HL-60 (cell line): ENCODE measurements around the gene PBX1.

Source experiments
- DNase-seq, 2 experiments: peaks; one replicate each; pipeline ENCODE4 v3.0.0-alpha.2; 2010 to 2020; ENCODE audit warnings: low read depth in 1 of 2, low spot score in 1 of 2
- H3K27ac ChIP-seq: fragments of 250-450 bp; sonication (Bioruptor Pico); replicated peaks from 2 replicates; pipeline ENCODE4 v1.5.1; 2020; ENCODE audit warnings: mild to moderate bottlenecking, moderate library complexity
- H3K27me3 ChIP-seq: fragments of 250-450 bp; sonication (Bioruptor Pico); 2 replicates; pipeline ENCODE4 v1.5.1; 2021; ENCODE audit warnings: mild to moderate bottlenecking, moderate library complexity; ENCODE audit not compliant: insufficient read depth, poor library complexity, severe bottlenecking
- H3K4me3 ChIP-seq: replicated peaks from 2 replicates; pipeline ENCODE4 v1.5.1; 2011; ENCODE audit warnings: mild to moderate bottlenecking, control low read depth, low read length; ENCODE audit not compliant: insufficient read depth
- GABPA ChIP-seq: IDR thresholded peaks from 2 replicates; pipeline ENCODE4 v1.6.1; 2012; ENCODE audit warnings: low read depth
- POLR2AphosphoS5 ChIP-seq: IDR thresholded peaks from 2 replicates; pipeline ENCODE4 v1.6.1; 2012; ENCODE audit warnings: low read depth
- SPI1 ChIP-seq: IDR thresholded peaks from 2 replicates; pipeline ENCODE4 v1.6.1; 2012; ENCODE audit warnings: low read depth, mild to moderate bottlenecking, borderline replicate concordance
- TF ChIP-seq, protein P1 (sequence below): IDR thresholded peaks from 2 replicates; pipeline ENCODE4 v1.6.1; 2012; ENCODE audit warnings: low read depth; ENCODE audit not compliant: insufficient replicate concordance
- TF ChIP-seq, protein P2 (sequence below): IDR thresholded peaks from one replicate; pipeline ENCODE4 v1.5.1; 2011; ENCODE audit warnings: low read length, control low read depth, inconsistent platforms; ENCODE audit not compliant: insufficient read depth

Gene PBX1

DNA sequence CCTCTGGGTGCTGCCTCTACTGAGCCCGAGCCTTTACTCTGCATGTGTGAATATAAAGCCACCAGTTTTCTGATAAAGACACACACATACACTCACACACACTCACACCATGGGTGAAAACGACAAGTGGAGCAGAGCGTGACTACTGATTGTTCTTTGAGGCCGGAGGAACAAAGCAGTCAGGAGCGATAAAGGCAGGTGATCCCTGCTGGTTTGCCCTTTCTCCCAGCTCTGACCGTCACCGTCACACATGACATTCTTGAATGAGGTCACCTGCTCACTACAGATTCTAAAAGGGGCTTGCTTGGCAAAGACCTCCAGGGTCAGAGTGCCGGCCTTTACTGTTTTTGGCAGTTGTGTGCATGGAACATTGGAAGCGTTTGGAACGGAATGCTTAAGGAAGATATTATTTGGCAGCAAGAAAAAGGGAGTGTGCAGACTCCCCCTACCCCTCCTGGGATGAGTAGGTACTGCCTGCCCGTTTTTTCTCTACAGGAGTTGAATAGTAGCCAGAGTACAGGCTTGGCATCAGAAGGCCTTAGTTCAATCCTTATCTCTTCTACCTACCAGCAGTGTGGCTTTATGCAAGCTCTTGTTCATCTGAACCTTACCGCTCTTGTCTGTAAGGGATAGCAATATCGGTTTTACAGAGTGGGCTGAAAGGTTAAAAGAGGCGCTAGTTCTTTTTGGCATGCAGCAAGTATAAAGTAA lies 79.7 kb downstream of the PBX1 start:
- DNase-seq, result no peak
- Histone ChIP-seq H3K27ac (no peak overlapping the region), H3K27me3 (peaks cover under 1% of the 10 kb centered on the region), H3K4me3 (no peak overlapping the region)
- TF ChIP-seq SPI1 (no peak), POLR2AphosphoS5 (no peak), GABPA (no peak)
- TF ChIP-seq, protein P1, sequence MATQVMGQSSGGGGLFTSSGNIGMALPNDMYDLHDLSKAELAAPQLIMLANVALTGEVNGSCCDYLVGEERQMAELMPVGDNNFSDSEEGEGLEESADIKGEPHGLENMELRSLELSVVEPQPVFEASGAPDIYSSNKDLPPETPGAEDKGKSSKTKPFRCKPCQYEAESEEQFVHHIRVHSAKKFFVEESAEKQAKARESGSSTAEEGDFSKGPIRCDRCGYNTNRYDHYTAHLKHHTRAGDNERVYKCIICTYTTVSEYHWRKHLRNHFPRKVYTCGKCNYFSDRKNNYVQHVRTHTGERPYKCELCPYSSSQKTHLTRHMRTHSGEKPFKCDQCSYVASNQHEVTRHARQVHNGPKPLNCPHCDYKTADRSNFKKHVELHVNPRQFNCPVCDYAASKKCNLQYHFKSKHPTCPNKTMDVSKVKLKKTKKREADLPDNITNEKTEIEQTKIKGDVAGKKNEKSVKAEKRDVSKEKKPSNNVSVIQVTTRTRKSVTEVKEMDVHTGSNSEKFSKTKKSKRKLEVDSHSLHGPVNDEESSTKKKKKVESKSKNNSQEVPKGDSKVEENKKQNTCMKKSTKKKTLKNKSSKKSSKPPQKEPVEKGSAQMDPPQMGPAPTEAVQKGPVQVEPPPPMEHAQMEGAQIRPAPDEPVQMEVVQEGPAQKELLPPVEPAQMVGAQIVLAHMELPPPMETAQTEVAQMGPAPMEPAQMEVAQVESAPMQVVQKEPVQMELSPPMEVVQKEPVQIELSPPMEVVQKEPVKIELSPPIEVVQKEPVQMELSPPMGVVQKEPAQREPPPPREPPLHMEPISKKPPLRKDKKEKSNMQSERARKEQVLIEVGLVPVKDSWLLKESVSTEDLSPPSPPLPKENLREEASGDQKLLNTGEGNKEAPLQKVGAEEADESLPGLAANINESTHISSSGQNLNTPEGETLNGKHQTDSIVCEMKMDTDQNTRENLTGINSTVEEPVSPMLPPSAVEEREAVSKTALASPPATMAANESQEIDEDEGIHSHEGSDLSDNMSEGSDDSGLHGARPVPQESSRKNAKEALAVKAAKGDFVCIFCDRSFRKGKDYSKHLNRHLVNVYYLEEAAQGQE, result no peak
- TF ChIP-seq, protein P2, sequence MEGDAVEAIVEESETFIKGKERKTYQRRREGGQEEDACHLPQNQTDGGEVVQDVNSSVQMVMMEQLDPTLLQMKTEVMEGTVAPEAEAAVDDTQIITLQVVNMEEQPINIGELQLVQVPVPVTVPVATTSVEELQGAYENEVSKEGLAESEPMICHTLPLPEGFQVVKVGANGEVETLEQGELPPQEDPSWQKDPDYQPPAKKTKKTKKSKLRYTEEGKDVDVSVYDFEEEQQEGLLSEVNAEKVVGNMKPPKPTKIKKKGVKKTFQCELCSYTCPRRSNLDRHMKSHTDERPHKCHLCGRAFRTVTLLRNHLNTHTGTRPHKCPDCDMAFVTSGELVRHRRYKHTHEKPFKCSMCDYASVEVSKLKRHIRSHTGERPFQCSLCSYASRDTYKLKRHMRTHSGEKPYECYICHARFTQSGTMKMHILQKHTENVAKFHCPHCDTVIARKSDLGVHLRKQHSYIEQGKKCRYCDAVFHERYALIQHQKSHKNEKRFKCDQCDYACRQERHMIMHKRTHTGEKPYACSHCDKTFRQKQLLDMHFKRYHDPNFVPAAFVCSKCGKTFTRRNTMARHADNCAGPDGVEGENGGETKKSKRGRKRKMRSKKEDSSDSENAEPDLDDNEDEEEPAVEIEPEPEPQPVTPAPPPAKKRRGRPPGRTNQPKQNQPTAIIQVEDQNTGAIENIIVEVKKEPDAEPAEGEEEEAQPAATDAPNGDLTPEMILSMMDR, result no peak

DNA sequence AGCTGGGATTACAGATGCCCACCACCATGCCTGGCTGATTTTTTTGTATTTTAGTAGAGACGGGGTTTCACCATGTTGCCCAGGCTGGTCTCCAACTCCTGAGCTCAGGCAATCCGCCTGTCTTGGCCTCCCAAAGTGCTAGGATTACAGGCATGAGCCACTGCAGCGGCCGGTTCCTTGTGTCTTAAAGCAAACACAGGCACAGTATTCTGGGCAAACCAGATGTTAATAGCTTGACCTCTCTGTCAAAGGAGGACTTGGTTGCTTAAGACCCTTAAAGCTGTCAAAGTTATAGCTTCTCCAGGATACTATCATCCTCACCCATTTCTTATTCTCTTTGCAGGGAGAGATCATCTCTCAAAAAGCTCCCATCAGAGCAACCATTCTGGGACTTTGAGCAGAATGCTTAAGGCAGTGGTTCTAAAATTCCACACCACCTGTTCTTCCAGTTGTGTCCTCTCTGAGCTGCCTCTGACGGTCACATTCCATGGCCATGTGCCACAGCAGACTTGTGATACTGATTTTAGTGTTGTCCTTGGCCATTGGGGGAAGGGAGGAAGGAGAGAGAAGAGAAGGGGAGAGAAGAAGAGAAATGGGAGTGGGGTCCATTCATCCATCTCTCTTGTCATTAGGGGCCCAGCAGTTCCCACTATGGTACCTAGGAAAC lies 81.8 kb downstream of the PBX1 start:
- Histone ChIP-seq H3K4me3 (no peak overlapping the region), H3K27ac (no peak overlapping the region), H3K27me3 (peaks cover 2% of the 10 kb centered on the region)
- DNase-seq, result no peak
- TF ChIP-seq, protein P2, result no peak
- TF ChIP-seq POLR2AphosphoS5, result no peak
- TF ChIP-seq, protein P1, result no peak
- no peak for TF ChIP-seq GABPA
- no peak for TF ChIP-seq SPI1

DNA sequence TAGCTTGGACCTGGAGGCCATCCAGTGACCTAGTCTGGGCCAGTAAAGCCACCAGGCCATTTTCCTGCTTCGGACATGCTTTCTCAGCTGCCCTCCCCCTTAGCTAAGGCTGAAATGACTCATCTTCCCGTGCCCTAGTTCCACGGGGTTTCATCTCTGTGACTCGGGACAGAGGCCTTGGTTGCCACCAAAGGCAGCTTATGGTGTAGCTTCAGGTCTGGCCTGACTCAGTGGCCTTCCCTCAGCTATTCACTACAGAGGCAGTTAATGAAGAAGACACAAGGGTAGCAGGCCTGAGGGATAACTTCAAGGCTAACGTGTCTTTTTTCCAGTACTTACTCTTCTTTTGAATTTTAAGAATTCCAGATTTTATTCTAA lies 82.4 kb downstream of the PBX1 start:
- H3K27me3 ChIP-seq, result peaks cover 2% of the 10 kb centered on the region
- H3K4me3 ChIP-seq, result no peak overlapping the region
- TF ChIP-seq, protein P1, result no peak
- TF ChIP-seq POLR2AphosphoS5 (no peak), SPI1 (no peak), GABPA (no peak)
- TF ChIP-seq, protein P2, result no peak
- H3K27ac ChIP-seq, result no peak overlapping the region
- no peak for DNase-seq
